Kidney epithelial cell (primary cell): ENCODE measurements around the gene TBC1D22A. TPM values are rescaled to one million over a fixed set of nuclear protein-coding genes. Genes with fewer than 3 reads are reported as not detected.

Experiments
- DNase-seq: peaks from one replicate; pipeline ENCODE4 v3.0.0-alpha.2; 2010; ENCODE audit warnings: low read depth
- H3K27me3 ChIP-seq: 2 replicates; pipeline ENCODE4 v1.6.0; 2011; ENCODE audit warnings: low read length; ENCODE audit not compliant: control insufficient read depth, insufficient read depth
- H3K36me3 ChIP-seq: 2 replicates; pipeline ENCODE4 v1.5.1; 2011; ENCODE audit warnings: low read length; ENCODE audit not compliant: control insufficient read depth, insufficient read depth
- H3K4me3 ChIP-seq: 2 replicates; pipeline ENCODE4 v1.5.1; 2011; ENCODE audit warnings: low read depth, mild to moderate bottlenecking, control low read depth, low read length
- CTCF ChIP-seq: IDR thresholded peaks from 2 replicates; pipeline ENCODE4 v1.5.1; 2011; ENCODE audit warnings: mild to moderate bottlenecking, moderate library complexity, low read length, control low read depth, inconsistent platforms; ENCODE audit not compliant: insufficient read depth, poor library complexity, severe bottlenecking
- total RNA-seq: library from RNA; depleted of rRNA; stranded (reverse); fragments of >200 nt; gene quantifications from 2 replicates; pipeline ENCODE4 v1.2.3, GENCODE V29; 2015

The TBC1D22A gene
- total RNA-seq, 1 donor from 2014 or later = 25.7 TPM

GRCh38 chr22:47065756-47066615 lies 303.5 kb downstream of the TBC1D22A start:
- H3K4me3 ChIP-seq = no peak overlapping the region
- TF ChIP-seq CTCF = no peak
- H3K36me3 ChIP-seq = no peaks in the 10 kb centered on the region
- no peaks in the 10 kb centered on the region for H3K27me3 ChIP-seq
- DNase-seq = no peak

- Histone ChIP-seq H3K4me3 (no peak overlapping the region), H3K27me3 (no peaks in the 10 kb centered on the region), H3K36me3 (no peaks in the 10 kb centered on the region)
- TF ChIP-seq CTCF = no peak
- DNase-seq = no peak
Measured at GRCh38 chr22:47066616-47066905, 304.1 kb downstream of the TBC1D22A start.

GRCh38 chr22:47067321-47067890 lies 305.0 kb downstream of the TBC1D22A start:
- TF ChIP-seq CTCF = no peak
- Histone ChIP-seq H3K27me3 (no peaks in the 10 kb centered on the region), H3K36me3 (no peaks in the 10 kb centered on the region), H3K4me3 (no peak overlapping the region)
- DNase-seq = no peak

- TF ChIP-seq CTCF = no peak
- Histone ChIP-seq H3K4me3 (no peak overlapping the region), H3K27me3 (no peaks in the 10 kb centered on the region), H3K36me3 (no peaks in the 10 kb centered on the region)
- no peak for DNase-seq
Measured at GRCh38 chr22:47067911-47068625, 305.6 kb downstream of the TBC1D22A start.

GRCh38 chr22:47068626-47068996 lies 306.2 kb downstream of the TBC1D22A start:
- Histone ChIP-seq H3K27me3 (no peaks in the 10 kb centered on the region), H3K4me3 (no peak overlapping the region), H3K36me3 (no peaks in the 10 kb centered on the region)
- no peak for DNase-seq
- no peak for TF ChIP-seq CTCF

GRCh38 chr22:47069270-47069669 lies 306.8 kb downstream of the TBC1D22A start:
- no peak for TF ChIP-seq CTCF

More at GRCh38 chr22:47069270-47069669, 306.8 kb downstream of the TBC1D22A start:
- H3K27me3 ChIP-seq = no peaks in the 10 kb centered on the region
- no peak overlapping the region for H3K4me3 ChIP-seq
- no peak for DNase-seq
- H3K36me3 ChIP-seq = no peaks in the 10 kb centered on the region
